HuH-7 (cell line): ENCODE data around the gene MARCHF7.
"Not testable (repeated sequence)": the region's sequence is repeated elsewhere in the genome, so short reads cannot be mapped to it uniquely, and the experiment has no call there.

ENCODE experiments used
- DNase-seq: peaks from one replicate; pipeline ENCODE4 v3.0.0; 2011; ENCODE audit warnings: low spot score

Gene MARCHF7

GRCh38 chr2:159712143-159712928, at the start of gene MARCHF7:
Gene MARCHF7, plus strand, starts transcription at chr2:159712506. Its CDS starts 16,517 bp downstream, at chr2:159729023.
- peak; percentile 95 for DNase-seq

- not testable (repeated sequence) for DNase-seq
Measured at GRCh38 chr2:159667423-159667822, 44.9 kb upstream of the MARCHF7 start.

GRCh38 chr2:159671047-159671446, 41.3 kb upstream of the MARCHF7 start:
- no peak for DNase-seq

- DNase-seq = no peak
Measured at GRCh38 chr2:159677654-159678053, 34.7 kb upstream of the MARCHF7 start.

GRCh38 chr2:159680692-159681091, 31.6 kb upstream of the MARCHF7 start:
- DNase-seq = no peak

GRCh38 chr2:159683817-159684216, 28.5 kb upstream of the MARCHF7 start:
- no peak for DNase-seq

DNA sequence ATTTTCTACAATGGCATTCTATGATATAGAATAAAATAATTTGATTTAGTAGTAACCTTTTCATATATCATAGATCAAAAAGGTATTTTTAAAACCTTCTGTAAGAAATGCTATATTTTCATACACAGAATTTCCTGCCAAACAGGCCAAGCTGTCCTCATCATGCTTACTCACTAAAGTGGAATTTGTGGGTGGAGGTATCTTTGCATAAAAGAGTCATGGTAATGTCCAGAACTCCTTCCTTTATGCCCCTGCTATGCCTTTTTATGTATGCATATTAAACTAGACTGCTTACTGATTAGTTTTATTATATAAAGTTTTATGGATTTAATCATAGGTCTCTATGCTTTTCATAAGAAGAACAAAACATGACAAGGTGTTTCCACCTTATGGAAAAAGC, 27.5 kb upstream of the MARCHF7 start:
- DNase-seq = no peak

DNA sequence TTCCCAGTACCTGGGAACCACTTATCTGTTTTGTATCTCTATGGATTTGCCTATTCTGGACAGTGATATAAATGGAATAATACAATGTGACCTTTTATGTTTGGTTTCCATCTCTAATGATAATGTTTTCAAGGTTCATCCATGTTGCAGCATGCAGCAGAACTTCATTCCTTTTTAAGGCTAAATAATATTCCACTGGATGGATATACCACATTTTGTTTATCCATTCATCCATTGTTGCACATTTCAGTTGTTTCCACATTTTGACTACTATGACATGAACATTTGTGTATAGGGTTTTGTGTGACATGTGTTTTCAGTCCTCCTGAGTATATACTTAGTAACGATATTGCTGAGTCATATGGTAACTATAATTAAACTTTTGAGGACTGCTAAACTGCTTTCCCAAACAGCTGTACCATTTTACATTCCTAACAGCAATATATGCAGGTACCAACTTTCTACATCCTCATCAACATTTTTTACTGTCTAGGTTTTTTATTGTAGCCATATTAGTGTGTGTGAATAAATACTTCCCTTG, 17.7 kb upstream of the MARCHF7 start:
- no peak for DNase-seq

- no peak for DNase-seq
Measured at GRCh38 chr2:159695795-159696448, 16.4 kb upstream of the MARCHF7 start.

DNA sequence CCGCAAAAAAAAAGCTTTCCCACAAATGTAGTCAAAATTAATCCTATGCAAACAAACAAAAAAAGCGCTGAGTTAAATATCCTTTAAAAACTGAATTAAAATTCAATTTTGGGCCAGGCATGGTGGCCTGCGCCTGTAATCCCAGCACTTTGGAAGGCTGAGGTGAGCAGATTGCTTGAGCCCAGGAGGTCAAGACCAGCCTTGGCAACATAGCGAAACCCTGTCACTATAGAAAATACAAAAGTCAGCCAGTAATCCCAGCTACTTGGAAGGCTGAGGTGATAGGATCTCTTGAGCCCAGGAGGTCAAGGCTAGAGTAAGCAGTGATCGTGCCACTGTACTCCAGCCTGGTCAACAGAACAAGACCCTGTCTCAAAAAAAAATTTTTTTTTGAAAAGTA, 8.8 kb upstream of the MARCHF7 start:
- DNase-seq = no peak

GRCh38 chr2:159706385-159706980, 5.8 kb upstream of the MARCHF7 start:
- peak; percentile 15 for DNase-seq

DNA sequence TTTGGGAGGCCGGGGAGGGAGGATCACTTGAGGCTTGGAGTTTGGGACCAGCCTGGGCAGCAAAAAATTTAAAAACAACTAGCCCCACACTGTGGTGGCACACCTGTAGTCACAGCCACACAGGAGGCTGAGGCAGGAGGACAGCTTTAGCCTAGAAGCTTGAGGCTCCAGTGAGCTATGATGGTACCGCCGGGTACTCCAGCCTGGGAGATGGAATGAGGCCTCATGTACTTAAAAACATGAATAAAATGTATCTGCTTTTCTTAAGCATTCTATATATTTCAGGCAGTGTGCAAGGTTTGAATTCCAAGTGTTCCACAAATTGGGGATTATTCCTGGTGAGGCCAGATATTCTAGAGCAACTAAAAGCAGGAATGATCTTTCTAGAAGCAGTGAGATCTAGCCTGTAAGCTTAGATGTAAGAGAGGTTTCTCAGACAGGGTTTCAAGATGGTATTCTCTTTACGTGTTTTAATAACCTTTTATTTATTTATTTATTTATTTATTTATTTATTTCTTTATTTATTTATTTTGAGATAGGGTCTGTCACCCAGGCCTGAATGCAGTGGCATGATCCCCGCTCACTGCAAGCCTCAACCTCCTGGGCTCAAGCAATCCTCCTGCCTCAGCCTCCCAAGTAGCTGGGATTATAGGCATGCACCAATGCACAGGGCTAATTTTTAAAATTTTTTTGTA, 4.1 kb upstream of the MARCHF7 start:
- DNase-seq = no peak

DNA sequence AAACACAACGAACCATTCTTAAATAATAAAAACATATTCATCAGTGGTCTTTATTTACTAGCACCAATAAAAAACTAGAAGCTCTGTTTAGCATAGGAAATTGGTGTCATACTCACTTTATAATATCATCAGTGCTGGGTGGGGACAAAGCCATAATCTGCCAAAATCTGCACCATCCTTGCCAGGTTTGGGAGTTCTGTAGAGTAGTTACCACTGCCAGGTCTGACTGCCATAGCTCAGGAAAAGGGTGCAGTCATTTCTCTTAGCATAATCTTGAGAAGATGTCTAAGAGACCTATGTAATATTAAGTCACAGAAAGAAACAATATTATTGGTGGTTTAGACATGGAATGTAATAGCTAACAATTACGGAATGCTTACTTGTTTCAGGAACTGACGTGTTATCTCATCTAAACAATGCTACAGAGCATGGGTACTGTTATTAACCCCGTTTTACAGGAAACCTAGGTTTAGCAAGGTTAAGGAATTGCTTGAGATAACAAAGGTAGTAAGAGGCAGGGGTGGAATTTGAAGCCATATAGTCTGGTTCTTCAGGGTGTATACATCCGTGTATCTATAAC, 1.6 kb upstream of the MARCHF7 start:
- no peak for DNase-seq

DNA sequence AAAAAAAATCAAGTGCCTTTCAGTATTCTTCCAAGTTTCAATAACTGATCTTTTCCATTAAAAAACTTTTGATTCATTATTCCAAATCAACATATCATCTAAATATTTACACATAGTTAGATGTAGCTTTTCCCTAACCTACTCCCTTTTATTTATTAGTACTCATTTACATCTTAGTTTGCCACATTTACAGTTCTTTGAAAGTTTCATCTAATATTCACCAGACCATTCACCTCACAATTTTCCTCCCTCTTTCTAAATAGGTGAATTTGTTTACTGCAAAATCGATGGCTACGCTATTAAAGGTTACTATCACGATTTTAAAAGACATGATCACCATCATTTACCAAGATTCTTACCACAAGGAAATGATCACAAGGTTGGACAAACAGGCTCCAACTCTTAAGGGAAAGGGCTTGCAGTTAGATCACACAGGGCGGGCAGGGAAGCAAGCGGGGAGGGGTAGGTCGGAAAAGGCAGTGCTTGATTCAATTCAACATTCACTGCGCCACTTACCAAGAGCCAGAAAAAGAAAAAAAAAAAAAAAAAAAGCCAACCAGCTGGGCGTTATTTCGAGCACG, 654 bp upstream of the MARCHF7 start:
- DNase-seq = no peak

GRCh38 chr2:159712929-159713420, 669 bp downstream of the MARCHF7 start:
- no peak for DNase-seq

GRCh38 chr2:159713631-159714246, 1.4 kb downstream of the MARCHF7 start:
- DNase-seq = no peak

DNA sequence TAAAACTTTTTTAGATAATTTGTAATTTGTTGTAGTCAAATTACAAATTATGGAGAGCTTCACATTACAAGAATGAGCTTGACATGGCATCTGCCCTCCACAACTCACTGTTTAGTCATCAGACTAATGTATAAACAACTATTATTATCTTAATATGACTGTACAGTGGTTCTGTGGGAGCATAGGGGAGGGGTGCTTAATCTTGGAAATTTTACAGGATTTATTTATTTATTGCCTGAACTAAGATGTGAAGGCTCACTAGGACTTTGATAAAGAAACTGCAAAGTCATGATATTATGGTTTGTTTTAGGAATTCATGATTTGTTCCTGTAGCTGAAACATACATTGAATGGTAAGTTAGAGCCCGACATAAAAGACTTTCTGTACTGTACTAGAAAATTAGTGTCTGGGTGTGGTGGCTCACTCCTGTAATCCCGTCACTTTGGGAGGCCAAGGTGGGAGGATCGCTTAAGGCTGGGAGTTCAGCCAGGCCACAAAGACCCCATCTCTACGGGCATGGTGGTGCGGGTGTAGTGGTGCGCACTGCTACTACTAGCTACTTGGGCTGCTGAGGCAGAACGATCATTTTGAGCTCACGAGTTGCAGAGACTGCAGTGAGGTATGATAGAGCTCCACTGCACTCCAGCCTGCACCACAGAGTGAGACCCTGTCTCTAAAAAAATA, 2.1 kb downstream of the MARCHF7 start:
- DNase-seq = no peak

DNA sequence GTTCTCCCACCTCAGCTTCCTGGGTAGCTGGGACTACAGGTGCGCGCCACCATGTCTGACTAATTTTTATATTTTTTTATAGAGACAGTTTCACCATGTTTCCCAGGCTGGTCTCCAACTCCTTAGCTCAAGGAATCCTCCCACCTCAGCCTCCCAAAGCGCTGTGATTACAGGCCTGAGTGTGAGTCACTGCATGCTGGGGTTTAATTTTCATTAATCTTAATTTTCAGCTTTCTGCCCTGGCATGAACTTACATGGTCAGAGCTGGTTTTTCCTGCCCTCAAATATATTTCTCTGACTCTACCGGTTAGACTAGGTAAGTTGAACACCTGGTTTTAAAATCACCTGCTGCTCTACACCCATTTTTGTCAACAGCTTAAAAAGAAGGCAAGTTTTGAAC, 3.1 kb downstream of the MARCHF7 start:
- no peak for DNase-seq

DNA sequence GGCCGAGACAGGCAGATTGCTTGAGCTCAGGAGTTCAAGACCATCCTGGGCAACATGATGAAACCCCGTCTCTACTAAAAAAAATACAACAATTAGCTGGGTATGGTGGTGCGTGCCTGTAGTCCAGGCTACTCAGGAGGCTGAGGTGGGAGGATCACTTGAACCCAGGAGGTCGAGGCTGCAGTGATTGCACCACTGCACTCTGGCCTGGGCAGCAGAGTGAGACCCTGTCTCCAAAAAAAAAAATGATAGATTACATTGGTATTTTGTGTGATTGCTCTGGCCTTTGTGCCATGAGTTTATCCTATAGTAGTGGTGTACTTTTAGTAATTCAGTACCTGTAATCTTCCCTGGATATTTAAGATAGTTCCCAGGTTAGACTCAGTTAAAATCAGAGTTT, 4.1 kb downstream of the MARCHF7 start:
- DNase-seq = not testable (repeated sequence)

DNA sequence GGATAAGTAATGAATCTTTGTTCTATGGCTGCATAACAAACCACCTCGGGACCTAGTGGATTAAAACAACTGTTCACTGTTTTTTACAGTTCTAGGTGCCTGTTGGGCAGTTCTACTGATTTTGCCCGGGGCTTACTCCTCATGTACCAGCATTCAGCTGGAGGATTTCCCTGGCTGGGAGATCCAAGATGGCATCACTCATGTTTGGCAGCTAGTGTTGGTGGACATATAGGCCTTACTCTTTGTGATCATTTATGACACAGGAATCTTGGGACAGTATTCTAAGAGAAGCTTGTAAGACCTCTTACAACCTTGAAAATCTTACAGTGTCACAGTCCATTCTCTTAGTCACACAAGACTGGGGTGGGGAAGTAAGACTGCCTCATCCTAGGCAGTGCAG, 4.6 kb downstream of the MARCHF7 start:
- DNase-seq = no peak
